Body of pancreas (tissue), 4 donors: ENCODE results near the gene SCN8A.

ENCODE experiments used
- POLR2A ChIP-seq, 3 donors: fragments of 450-650 bp; IDR thresholded peaks; one replicate each; pipeline ENCODE4 v1.6.1; 2016; ENCODE audit warnings: antibody characterized with exemption in 3 of 3, mild to moderate bottlenecking in 2 of 3
- TF ChIP-seq, protein P1 (sequence below), 7 experiments: fragments of 450-650 bp in 4 of 7; fragments of 200-600 bp in 3 of 7; sonication (generic) in 3 of 7; IDR thresholded peaks; one replicate each; pipeline ENCODE4 v1.5.1; 2016 to 2019; ENCODE audit warnings: antibody characterized with exemption in 7 of 7

DNA sequence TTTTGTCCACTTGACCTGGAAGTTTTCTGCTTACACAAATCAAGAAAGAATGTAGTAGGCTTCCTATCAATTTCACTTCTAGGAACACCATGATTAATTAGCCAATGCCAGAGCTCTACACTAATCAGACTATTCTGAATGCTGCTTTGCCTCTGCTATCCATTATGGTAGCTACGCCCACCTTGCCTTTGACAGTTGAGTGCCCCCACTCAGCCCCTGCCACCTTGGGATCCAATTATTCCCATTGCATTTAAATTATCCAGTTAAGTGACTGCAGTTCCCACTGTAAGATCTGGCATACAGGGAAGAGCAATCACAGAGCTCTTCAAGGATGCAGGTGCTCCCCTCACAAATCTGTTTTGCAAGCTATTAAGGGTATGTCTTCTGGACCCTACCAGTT, 210.0 kb downstream of the SCN8A start:
- TF ChIP-seq, protein P1, sequence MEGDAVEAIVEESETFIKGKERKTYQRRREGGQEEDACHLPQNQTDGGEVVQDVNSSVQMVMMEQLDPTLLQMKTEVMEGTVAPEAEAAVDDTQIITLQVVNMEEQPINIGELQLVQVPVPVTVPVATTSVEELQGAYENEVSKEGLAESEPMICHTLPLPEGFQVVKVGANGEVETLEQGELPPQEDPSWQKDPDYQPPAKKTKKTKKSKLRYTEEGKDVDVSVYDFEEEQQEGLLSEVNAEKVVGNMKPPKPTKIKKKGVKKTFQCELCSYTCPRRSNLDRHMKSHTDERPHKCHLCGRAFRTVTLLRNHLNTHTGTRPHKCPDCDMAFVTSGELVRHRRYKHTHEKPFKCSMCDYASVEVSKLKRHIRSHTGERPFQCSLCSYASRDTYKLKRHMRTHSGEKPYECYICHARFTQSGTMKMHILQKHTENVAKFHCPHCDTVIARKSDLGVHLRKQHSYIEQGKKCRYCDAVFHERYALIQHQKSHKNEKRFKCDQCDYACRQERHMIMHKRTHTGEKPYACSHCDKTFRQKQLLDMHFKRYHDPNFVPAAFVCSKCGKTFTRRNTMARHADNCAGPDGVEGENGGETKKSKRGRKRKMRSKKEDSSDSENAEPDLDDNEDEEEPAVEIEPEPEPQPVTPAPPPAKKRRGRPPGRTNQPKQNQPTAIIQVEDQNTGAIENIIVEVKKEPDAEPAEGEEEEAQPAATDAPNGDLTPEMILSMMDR (IDR thresholded peaks at IDR 0.05) = no peak
- no peak for TF ChIP-seq POLR2A (IDR thresholded peaks at IDR 0.05)
